ENCODE data around the gene SUFU.

DNA sequence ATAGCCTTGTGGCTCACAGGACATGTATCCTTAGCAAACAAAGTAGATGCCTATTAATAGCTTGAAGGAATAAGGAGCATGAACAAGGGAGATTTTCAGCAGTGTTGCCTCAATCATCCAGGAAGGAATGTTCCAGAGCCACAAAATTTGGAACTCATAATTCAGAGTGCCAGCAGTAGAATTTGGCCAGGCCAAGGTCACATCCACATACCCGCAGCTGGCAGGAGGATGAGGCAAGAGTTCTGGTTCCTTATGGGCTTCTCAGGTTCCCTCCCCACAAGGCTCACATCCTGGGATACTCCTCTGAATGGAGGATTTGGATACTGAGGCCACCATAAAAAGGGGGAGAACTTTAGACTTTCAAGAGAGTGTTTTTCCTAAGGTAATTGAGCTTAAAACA, 45.8 kb downstream of the SUFU start:
- TF ChIP-seq, protein P1, sequence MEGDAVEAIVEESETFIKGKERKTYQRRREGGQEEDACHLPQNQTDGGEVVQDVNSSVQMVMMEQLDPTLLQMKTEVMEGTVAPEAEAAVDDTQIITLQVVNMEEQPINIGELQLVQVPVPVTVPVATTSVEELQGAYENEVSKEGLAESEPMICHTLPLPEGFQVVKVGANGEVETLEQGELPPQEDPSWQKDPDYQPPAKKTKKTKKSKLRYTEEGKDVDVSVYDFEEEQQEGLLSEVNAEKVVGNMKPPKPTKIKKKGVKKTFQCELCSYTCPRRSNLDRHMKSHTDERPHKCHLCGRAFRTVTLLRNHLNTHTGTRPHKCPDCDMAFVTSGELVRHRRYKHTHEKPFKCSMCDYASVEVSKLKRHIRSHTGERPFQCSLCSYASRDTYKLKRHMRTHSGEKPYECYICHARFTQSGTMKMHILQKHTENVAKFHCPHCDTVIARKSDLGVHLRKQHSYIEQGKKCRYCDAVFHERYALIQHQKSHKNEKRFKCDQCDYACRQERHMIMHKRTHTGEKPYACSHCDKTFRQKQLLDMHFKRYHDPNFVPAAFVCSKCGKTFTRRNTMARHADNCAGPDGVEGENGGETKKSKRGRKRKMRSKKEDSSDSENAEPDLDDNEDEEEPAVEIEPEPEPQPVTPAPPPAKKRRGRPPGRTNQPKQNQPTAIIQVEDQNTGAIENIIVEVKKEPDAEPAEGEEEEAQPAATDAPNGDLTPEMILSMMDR (IDR thresholded peaks at IDR 0.05; ENCODE audit: insufficient read depth, low read length, poor library complexity, severe bottlenecking): no peak
- no peak for TF ChIP-seq EZH2phosphoT487 (conservative IDR thresholded peaks at IDR 0.05; ENCODE audit: low read length)

All from SU-DHL-6 (cell line).